Muscle of leg (tissue), 16 donors: ENCODE results near the gene DOK6. TPM values are rescaled to one million over a fixed set of nuclear protein-coding genes. Genes with fewer than 3 reads are reported as not detected.
A peak's percentile ranks its signal among the peaks of the same experiment; 100 is the strongest.
"Not testable (repeated sequence)": the region's sequence is repeated elsewhere in the genome, so short reads cannot be mapped to it uniquely, and the experiment has no call there.

Source experiments
- DNase-seq: peaks from one replicate; pipeline ENCODE4 v3.0.0; 2013
- H3K27ac ChIP-seq: one replicate; pipeline ENCODE4 v1.5.1; 2013; ENCODE audit warnings: mild to moderate bottlenecking, low read length, control low read depth
- H3K27me3 ChIP-seq: one replicate; pipeline ENCODE4 v1.6.1; 2013; ENCODE audit warnings: low read length; ENCODE audit not compliant: control insufficient read depth, insufficient read depth
- H3K36me3 ChIP-seq: one replicate; pipeline ENCODE4 v1.6.1; 2013; ENCODE audit warnings: low read length; ENCODE audit not compliant: control insufficient read depth, insufficient read depth
- H3K4me1 ChIP-seq: one replicate; pipeline ENCODE4 v1.6.1; 2013; ENCODE audit warnings: low read length; ENCODE audit not compliant: control insufficient read depth, insufficient read depth
- H3K4me3 ChIP-seq: one replicate; pipeline ENCODE4 v1.5.1; 2013; ENCODE audit warnings: low read length, control low read depth
- H3K9me3 ChIP-seq: replicated peaks from 2 replicates; pipeline ENCODE4 v1.6.1; 2013; ENCODE audit warnings: low read depth, low read length; ENCODE audit not compliant: control insufficient read depth
- WGBS: methylation state at CpG from one replicate; pipeline ENCODE4 v1.1.5; 2013; ENCODE audit warnings: missing lambda C conversion rate; ENCODE audit not compliant: insufficient coverage; 5-methylcytosine and 5-hydroxymethylcytosine counted together
- long read RNA-seq, 11 donors: transcript quantifications; one replicate each; lab custom pipeline, GENCODE V29; 2026
- polyA plus RNA-seq, 8 donors: library from polyadenylated mRNA; unstranded; fragments of 120-200 nt; gene quantifications; one replicate each; pipeline versions ENCODE4 v1.2.1 to v1.2.3, GENCODE V29; 2013; ENCODE audit warnings: inconsistent platforms in 1 of 8, low replicate concordance in 1 of 8; ENCODE audit not compliant: insufficient read length in 8 of 8, insufficient read depth in 1 of 8
- total RNA-seq: library from RNA; stranded (reverse); fragments of 120-200 nt; gene quantifications from one replicate; pipeline ENCODE4 v1.2.4, GENCODE V29; 2013

The DOK6 gene
- total RNA-seq, result 4.9 TPM
- polyA plus RNA-seq, result 1 to 10 TPM; 2.3 to 4.2 (median 3.0) TPM
- long read RNA-seq, donor 1, full-length matches to known transcripts, result 1 of 1 reads
- long read RNA-seq, donor 1, partial matches to known transcripts, result 0 of 1 reads
- long read RNA-seq, donor 1, other reads (novel, unspliced or antisense), result 0 of 1 reads
- long read RNA-seq, donor 2, result 0 reads
- long read RNA-seq, donor 3, full-length matches to known transcripts, result 1 of 1 reads
- long read RNA-seq, donor 3, partial matches to known transcripts, result 0 of 1 reads
- long read RNA-seq, donor 3, other reads (novel, unspliced or antisense), result 0 of 1 reads
- long read RNA-seq, donor 4, full-length matches to known transcripts, result 1 of 1 reads
- long read RNA-seq, donor 4, partial matches to known transcripts, result 0 of 1 reads
- long read RNA-seq, donor 4, other reads (novel, unspliced or antisense), result 0 of 1 reads
- long read RNA-seq, donor 5, full-length matches to known transcripts, result 1 of 1 reads
- long read RNA-seq, donor 5, partial matches to known transcripts, result 0 of 1 reads
- long read RNA-seq, donor 5, other reads (novel, unspliced or antisense), result 0 of 1 reads
- long read RNA-seq, donor 6, full-length matches to known transcripts, result 1 of 1 reads
- long read RNA-seq, donor 6, partial matches to known transcripts, result 0 of 1 reads
- long read RNA-seq, donor 6, other reads (novel, unspliced or antisense), result 0 of 1 reads
- long read RNA-seq, donor 7, full-length matches to known transcripts, result 1 of 1 reads
- long read RNA-seq, donor 7, partial matches to known transcripts, result 0 of 1 reads
- long read RNA-seq, donor 7, other reads (novel, unspliced or antisense), result 0 of 1 reads
- long read RNA-seq, donor 8, full-length matches to known transcripts, result 1 of 1 reads
- long read RNA-seq, donor 8, partial matches to known transcripts, result 0 of 1 reads
- long read RNA-seq, donor 8, other reads (novel, unspliced or antisense), result 0 of 1 reads
- long read RNA-seq, donor 9, result 0 reads
- long read RNA-seq, donor 10, result 0 reads
- long read RNA-seq, donor 11, result 0 reads

DNA sequence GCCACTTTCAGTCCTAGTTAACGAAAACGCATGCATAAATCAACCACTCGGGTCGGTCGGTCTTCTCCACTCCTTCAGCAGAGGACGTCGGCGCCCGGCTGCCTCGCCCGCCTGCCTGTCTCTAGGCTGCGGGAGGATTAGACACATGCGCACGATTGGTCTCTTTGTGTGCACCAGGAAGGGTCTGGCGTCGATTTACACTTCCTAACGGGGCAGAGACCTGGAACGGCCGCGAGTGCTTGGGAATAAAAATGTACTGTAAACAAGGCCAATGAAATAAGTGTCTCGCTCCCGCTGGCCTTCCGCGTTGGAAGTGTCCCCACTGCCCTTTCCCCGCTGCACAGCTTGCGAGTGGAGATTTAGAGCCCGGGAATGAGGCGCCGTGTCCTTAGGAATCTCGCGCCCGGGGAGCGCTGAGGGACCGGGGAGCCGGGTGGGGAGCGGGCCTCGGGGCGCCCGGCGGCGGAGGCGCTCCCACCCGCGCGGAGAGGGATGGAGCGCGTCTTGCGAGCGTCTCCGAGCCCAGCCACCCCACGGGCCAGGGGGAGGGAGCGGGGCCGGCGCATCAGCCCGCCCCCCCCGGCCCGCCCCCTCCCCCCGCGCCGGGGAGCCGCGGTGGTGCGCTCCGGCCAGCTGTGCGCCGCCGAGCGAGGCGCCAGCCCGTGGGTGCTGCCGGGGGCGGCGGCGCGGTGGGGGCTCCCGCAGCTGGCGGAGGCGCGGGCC, at the start of gene DOK6:
Gene DOK6, plus strand, starts transcription at position 636 of the 723 bp plus-strand sequence.
- DNase-seq, result peak; percentile 89
- peak within 1 kb of the TSS; percentile 89 for H3K27ac ChIP-seq

DNA sequence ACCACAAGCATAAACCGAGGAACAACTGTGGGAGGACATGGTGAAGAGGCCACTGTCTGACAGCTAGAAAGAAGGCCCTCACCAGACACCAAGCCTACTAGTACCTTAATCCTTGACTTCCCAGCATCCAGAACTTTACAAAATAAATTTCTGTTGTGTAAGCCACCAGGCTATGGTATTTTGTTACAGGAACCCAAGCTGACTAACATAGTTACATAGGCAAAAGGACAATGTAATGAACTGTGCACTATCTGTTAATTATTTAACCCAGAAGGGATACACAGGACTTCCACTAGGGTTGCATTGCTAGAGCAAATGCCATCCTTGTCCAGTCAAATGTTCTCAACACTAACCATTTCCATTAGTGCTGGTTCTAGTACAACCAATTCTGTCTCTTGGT, 47.7 kb upstream of the DOK6 start:
- no peaks in the 10 kb centered on the region for H3K9me3 ChIP-seq
- DNase-seq, result no peak
- no peak overlapping the region for H3K4me3 ChIP-seq
- no CpG with 5 or more reads among the region's 1 CpG for WGBS
- no peak overlapping the region for H3K27ac ChIP-seq
- no peaks in the 10 kb centered on the region for H3K4me1 ChIP-seq
- H3K36me3 ChIP-seq, result no peaks in the 10 kb centered on the region
- no peaks in the 10 kb centered on the region for H3K27me3 ChIP-seq

More for the DNA sequence above, at the start of gene DOK6:
- under 1% methylated on average over 70 of the region's 79 CpGs for WGBS
- Histone ChIP-seq H3K27me3 (peaks cover 20% of the 10 kb centered on the region), H3K9me3 (no peaks in the 10 kb centered on the region), H3K4me3 (peak within 1 kb of the TSS; percentile 70), H3K36me3 (no peaks in the 10 kb centered on the region), H3K4me1 (peaks cover 14% of the 10 kb centered on the region)

DNA sequence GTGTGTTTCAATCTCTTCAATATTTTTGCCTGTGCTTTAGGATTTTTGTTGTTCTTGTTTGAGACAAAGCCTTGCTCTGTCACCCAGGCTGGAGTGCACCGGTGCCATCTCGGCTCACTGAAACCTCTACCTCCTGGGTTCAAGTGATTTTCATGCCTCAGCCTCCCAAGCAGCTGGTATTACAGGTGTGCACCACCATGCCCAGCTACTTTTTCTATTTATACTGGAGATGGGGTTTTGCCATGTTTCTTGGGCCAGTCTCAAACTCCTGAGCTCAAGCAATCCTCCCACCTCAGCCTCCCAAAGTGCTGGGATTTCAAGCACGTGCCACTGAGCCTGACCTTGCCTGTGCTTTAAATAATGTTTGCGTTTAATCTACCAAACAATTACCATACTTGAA, 43.1 kb upstream of the DOK6 start:
- no peaks in the 10 kb centered on the region for H3K36me3 ChIP-seq
- no peaks in the 10 kb centered on the region for H3K27me3 ChIP-seq
- no peak for DNase-seq
- no peak overlapping the region for H3K4me3 ChIP-seq
- peaks cover 8% of the 10 kb centered on the region for H3K9me3 ChIP-seq
- no peaks in the 10 kb centered on the region for H3K4me1 ChIP-seq
- H3K27ac ChIP-seq, result no peak overlapping the region
- no CpG with 5 or more reads among the region's 4 CpGs for WGBS

DNA sequence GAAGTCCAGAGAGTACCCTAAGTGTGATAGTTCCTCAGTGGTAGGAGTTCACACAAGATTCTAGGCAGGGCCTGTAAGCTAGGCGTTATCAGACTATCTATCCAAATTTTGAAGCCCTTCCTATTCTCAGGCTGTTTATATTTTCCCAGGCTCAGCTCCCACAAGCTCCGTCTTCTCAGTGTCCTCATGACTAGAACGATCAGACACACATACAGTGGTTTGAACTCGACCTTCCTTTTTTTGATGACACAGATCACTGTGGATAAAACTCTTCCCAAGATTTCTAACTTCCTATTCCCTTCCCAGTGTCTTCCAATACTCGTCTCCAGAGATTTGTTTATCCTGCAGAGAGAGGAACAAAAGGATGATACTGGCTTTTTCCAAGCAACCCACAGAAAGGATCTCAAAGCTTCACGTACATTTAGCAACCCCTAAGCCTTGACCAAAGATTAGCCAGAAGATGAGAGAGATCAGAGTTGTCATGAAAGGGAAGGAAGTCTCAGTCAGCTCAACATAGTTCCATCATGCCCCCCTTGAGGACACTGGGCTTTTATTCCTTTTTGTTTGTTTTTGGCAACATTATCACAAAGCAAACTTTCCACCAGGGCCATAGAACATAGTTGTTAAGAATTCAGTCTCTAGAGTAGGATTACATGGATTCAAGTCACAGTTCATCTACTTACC, 42.3 kb upstream of the DOK6 start:
- Histone ChIP-seq H3K4me1 (no peaks in the 10 kb centered on the region), H3K27me3 (no peaks in the 10 kb centered on the region), H3K36me3 (no peaks in the 10 kb centered on the region), H3K27ac (no peak overlapping the region), H3K4me3 (no peak overlapping the region), H3K9me3 (peaks cover 8% of the 10 kb centered on the region)
- peak; percentile 14 for DNase-seq
- WGBS, result 40% methylated on average over 3 of the region's 6 CpGs

DNA sequence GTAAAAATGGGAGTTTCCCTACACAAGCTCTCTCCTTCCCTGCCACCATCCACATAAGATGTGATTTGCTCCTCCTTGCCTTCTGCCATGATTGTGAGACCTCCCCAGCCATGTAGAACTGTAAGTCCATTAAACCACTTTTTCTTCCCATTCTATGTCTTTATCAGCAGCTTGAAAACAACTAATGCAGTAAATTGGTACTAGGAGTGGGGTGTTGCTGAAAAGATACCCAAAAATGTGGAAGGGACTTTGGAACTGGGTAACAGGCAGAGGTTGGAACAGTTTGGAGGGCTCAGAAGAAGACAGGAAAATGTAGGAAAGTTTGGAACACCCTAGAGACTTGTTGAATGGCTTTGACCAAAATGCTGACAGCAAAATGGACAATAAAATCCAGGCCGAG, 40.9 kb upstream of the DOK6 start:
- H3K27me3 ChIP-seq, result not testable (repeated sequence)
- 91% methylated on average over 1 of the region's 1 CpG for WGBS

DNA sequence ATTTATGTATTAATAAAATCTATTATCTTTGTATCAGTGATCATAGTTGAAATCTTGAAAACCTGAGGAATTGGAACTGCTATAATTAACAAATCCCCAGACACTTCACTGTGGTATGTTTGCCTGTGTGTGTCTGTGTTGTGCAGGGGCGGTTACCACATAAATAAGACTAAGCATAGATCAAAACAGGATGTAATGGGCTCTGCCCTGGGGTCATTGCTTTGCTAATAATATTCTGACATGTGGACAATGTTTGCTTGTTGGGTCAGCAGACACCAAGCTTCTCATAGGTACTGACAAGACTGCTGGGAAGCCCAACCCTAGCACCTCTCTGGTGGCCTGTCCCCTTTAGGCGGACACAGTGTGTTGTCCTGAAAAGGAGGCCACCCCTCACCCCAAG, 35.8 kb upstream of the DOK6 start:
- peaks cover 5% of the 10 kb centered on the region for H3K9me3 ChIP-seq
- H3K36me3 ChIP-seq, result no peaks in the 10 kb centered on the region
- WGBS, result 100% methylated on average over 1 of the region's 2 CpGs
- DNase-seq, result no peak
- H3K4me3 ChIP-seq, result no peak overlapping the region
- no peaks in the 10 kb centered on the region for H3K4me1 ChIP-seq
- H3K27ac ChIP-seq, result no peak overlapping the region
- no peaks in the 10 kb centered on the region for H3K27me3 ChIP-seq

More for the DNA sequence above, 40.9 kb upstream of the DOK6 start:
- H3K4me1 ChIP-seq, H3K9me3 ChIP-seq, H3K36me3 ChIP-seq, H3K27ac ChIP-seq, DNase-seq, H3K4me3 ChIP-seq: not testable (repeated sequence)

DNA sequence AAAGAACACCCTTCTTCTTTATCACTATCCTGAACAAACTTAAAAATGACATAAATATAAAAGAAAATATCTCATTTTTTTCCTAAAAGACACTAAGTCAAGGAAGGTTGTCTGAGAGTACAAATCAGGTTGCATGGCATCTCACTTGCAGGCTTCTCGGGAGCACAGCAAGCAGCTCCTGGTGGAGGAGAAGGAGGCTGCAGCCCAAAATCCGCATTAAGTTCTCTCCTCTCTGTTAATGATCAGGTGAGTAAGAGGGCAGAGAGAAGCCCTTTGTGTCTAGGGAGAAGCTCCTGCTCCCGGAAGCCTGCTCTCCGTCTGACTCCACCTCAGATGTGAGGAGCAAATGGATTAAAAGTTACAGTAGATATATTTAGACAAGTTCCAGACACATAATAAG, 35.0 kb upstream of the DOK6 start:
- peaks cover 2% of the 10 kb centered on the region for H3K9me3 ChIP-seq
- H3K36me3 ChIP-seq, result no peaks in the 10 kb centered on the region
- no peak overlapping the region for H3K27ac ChIP-seq
- H3K4me3 ChIP-seq, result no peak overlapping the region
- no peak for DNase-seq
- H3K27me3 ChIP-seq, result no peaks in the 10 kb centered on the region
- H3K4me1 ChIP-seq, result no peaks in the 10 kb centered on the region
- no CpG with 5 or more reads among the region's 4 CpGs for WGBS

DNA sequence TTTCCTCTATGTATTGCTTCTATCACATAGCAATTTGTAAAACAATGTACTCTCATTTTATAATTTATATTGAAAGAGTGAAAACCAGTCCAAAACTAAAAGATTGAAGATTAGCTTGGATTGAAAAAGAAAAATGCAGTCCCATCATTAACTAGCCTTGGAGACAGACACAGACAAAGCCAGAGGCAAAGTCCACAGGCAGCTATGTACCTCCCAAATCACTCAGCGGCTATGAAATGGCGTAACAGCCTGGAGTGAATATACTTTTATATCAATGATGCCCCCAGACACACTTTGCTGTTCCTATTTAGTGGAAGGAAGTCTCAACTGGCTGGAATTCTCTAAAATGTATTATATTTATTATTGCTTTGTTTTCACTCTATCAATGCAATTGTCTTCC, 33.6 kb upstream of the DOK6 start:
- H3K9me3 ChIP-seq, result no peaks in the 10 kb centered on the region
- H3K36me3 ChIP-seq, result no peaks in the 10 kb centered on the region
- H3K4me1 ChIP-seq, result no peaks in the 10 kb centered on the region
- H3K4me3 ChIP-seq, result no peak overlapping the region
- WGBS, result no CpG with 5 or more reads among the region's 2 CpGs
- H3K27ac ChIP-seq, result no peak overlapping the region
- no peaks in the 10 kb centered on the region for H3K27me3 ChIP-seq
- no peak for DNase-seq

DNA sequence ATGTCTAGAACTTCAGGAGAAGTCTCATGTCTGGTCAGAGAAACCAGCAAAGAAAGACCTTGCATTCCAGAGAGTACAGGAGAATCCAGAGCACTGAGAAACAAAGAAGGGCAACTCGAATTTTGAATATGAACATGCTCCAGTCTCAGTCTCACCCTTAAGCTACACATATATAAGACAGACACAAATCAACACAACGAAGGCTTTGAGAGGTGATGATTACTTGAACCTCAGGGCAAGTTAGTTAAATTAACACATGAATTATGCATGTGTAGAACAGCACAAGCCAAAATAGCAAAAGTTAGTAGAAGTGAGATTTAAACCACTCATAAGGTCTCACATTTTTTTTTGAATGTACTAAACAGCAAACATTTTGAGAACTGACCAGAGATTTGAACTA, 29.0 kb upstream of the DOK6 start:
- H3K4me1 ChIP-seq, result no peaks in the 10 kb centered on the region
- no peaks in the 10 kb centered on the region for H3K27me3 ChIP-seq
- no peak overlapping the region for H3K4me3 ChIP-seq
- no peaks in the 10 kb centered on the region for H3K9me3 ChIP-seq
- no peak overlapping the region for H3K27ac ChIP-seq
- no peaks in the 10 kb centered on the region for H3K36me3 ChIP-seq
- no CpG with 5 or more reads among the region's 2 CpGs for WGBS
- DNase-seq, result no peak
